Tibial nerve (tissue), 3 donors: ENCODE data around the gene SRRM2.

Experiments
- POLR2A ChIP-seq, 2 donors: fragments of 450-650 bp; IDR thresholded peaks; one replicate each; pipeline ENCODE4 v1.6.1; 2017; ENCODE audit warnings: antibody characterized with exemption in 2 of 2, mild to moderate bottlenecking in 2 of 2, moderate library complexity in 2 of 2
- TF ChIP-seq, protein P1 (sequence below), 5 experiments: fragments of 200-600 bp in 3 of 5; fragments of 450-650 bp in 2 of 5; sonication (generic) in 3 of 5; IDR thresholded peaks; one replicate each; pipeline ENCODE4 v1.5.1; 2016 to 2019; ENCODE audit warnings: antibody characterized with exemption in 5 of 5, mild to moderate bottlenecking in 3 of 5, moderate library complexity in 2 of 5

GRCh38 chr16:2773188-2773968, 20.9 kb downstream of the SRRM2 start:
- TF ChIP-seq, protein P1, sequence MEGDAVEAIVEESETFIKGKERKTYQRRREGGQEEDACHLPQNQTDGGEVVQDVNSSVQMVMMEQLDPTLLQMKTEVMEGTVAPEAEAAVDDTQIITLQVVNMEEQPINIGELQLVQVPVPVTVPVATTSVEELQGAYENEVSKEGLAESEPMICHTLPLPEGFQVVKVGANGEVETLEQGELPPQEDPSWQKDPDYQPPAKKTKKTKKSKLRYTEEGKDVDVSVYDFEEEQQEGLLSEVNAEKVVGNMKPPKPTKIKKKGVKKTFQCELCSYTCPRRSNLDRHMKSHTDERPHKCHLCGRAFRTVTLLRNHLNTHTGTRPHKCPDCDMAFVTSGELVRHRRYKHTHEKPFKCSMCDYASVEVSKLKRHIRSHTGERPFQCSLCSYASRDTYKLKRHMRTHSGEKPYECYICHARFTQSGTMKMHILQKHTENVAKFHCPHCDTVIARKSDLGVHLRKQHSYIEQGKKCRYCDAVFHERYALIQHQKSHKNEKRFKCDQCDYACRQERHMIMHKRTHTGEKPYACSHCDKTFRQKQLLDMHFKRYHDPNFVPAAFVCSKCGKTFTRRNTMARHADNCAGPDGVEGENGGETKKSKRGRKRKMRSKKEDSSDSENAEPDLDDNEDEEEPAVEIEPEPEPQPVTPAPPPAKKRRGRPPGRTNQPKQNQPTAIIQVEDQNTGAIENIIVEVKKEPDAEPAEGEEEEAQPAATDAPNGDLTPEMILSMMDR (IDR thresholded peaks at IDR 0.05), result no peak
- TF ChIP-seq POLR2A (IDR thresholded peaks at IDR 0.05), result no peak
